HEK293T (cell line): ENCODE results near the gene FOXK2.

Source experiments
- ARNT ChIP-seq: fragments of 450-650 bp; IDR thresholded peaks from 2 replicates; pipeline ENCODE4 v1.6.1; 2017; ENCODE audit warnings: mild to moderate bottlenecking
- BHLHE40 ChIP-seq: fragments of 450-650 bp; IDR thresholded peaks from 2 replicates; pipeline ENCODE4 v1.6.1; 2016; ENCODE audit warnings: mild to moderate bottlenecking, moderate library complexity, borderline replicate concordance
- CTBP1 ChIP-seq: fragments of 450-650 bp; IDR thresholded peaks from 2 replicates; pipeline ENCODE4 v1.6.1; 2016; ENCODE audit warnings: borderline replicate concordance
- ELF4 ChIP-seq: fragments of 450-650 bp; IDR thresholded peaks from 2 replicates; pipeline ENCODE4 v1.6.1; 2017; ENCODE audit warnings: antibody characterized with exemption
- FOXA1 ChIP-seq: fragments of 450-650 bp; IDR thresholded peaks from 2 replicates; pipeline ENCODE4 v1.6.1; 2016; ENCODE audit warnings: mild to moderate bottlenecking
- FOXK2 ChIP-seq: fragments of 450-650 bp; IDR thresholded peaks from 2 replicates; pipeline ENCODE4 v1.6.1; 2016; ENCODE audit warnings: mild to moderate bottlenecking
- FOXM1 ChIP-seq: fragments of 450-650 bp; IDR thresholded peaks from 2 replicates; pipeline ENCODE4 v1.6.1; 2017; ENCODE audit warnings: mild to moderate bottlenecking, borderline replicate concordance
- HDGF ChIP-seq: fragments of 450-650 bp; IDR thresholded peaks from 2 replicates; pipeline ENCODE4 v1.6.1; 2017; ENCODE audit warnings: antibody characterized with exemption, borderline replicate concordance
- NFRKB ChIP-seq: fragments of 450-650 bp; IDR thresholded peaks from 2 replicates; pipeline ENCODE4 v1.6.1; 2016; ENCODE audit warnings: mild to moderate bottlenecking, moderate library complexity
- PKNOX1 ChIP-seq: fragments of 450-650 bp; IDR thresholded peaks from 2 replicates; pipeline ENCODE4 v1.6.1; 2016
- SP1 ChIP-seq: fragments of 450-650 bp; IDR thresholded peaks from 2 replicates; pipeline ENCODE4 v1.6.1; 2017
- SUZ12 ChIP-seq: fragments of 450-650 bp; IDR thresholded peaks from 2 replicates; pipeline ENCODE4 v1.6.1; 2016; ENCODE audit warnings: mild to moderate bottlenecking
- TARDBP ChIP-seq: fragments of 450-650 bp; IDR thresholded peaks from 2 replicates; pipeline ENCODE4 v1.6.1; 2016
- ZNF384 ChIP-seq: fragments of 450-650 bp; IDR thresholded peaks from 2 replicates; pipeline ENCODE4 v1.6.1; 2016

- TF ChIP-seq CTBP1 (no peak), SP1 (no peak), PKNOX1 (no peak), ARNT (no peak), ELF4 (no peak), HDGF (no peak), TARDBP (no peak), FOXM1 (no peak), FOXK2 (no peak), ZNF384 (no peak), NFRKB (no peak), FOXA1 (no peak), SUZ12 (no peak), BHLHE40 (no peak)
These were observed 43.8 kb downstream of the FOXK2 start for GRCh38 chr17:82563318-82563717.
